WTC11 (cell line): ENCODE measurements around the gene NAALADL2. TPM values are rescaled to one million over a fixed set of nuclear protein-coding genes. Genes with fewer than 3 reads are reported as not detected.
A peak's percentile ranks its signal among the peaks of the same experiment; 100 is the strongest.

ENCODE experiments used
- ATAC-seq: fragments of 200-7000 bp; cut with Tn5 transposase; 2 replicates; pipeline ENCODE4 v1.10.0; 2021; ENCODE audit warnings: mild to moderate bottlenecking, moderate library complexity
- CTCF ChIA-PET: fragments of 300-600 bp; sonication (Branson Sonifier 250); formaldehyde crosslinking; loops from one replicate; lab custom pipeline; 2021; ENCODE audit warnings: antibody characterized with exemption; lab: Charles Lee
- POLR2A ChIA-PET: fragments of 350-600 bp; sonication (Branson Sonifier 250); formaldehyde crosslinking; loops from one replicate; lab custom pipeline; 2021; ENCODE audit warnings: antibody characterized with exemption; lab: Charles Lee
- DNase-seq: peaks from one replicate; pipeline ENCODE4 v3.0.0; 2021; ENCODE audit warnings: low spot score
- H3K27ac Mint-ChIP-seq: 2 replicates; pipeline ENCODE4 v1.8.0; 2021; ENCODE audit warnings: mixed read lengths
- H3K27me3 Mint-ChIP-seq: 2 replicates; pipeline ENCODE4 v1.8.0; 2021; ENCODE audit warnings: low read depth, mild to moderate bottlenecking, moderate library complexity, mixed read lengths
- H3K36me3 Mint-ChIP-seq: 2 replicates; pipeline ENCODE4 v1.8.0; 2021; ENCODE audit warnings: mixed read lengths
- H3K4me1 Mint-ChIP-seq: 2 replicates; pipeline ENCODE4 v1.8.0; 2022; ENCODE audit warnings: mixed read lengths
- H3K4me3 Mint-ChIP-seq: 2 replicates; pipeline ENCODE4 v1.8.0; 2021; ENCODE audit warnings: mild to moderate bottlenecking, moderate library complexity, mixed read lengths
- H3K9me3 Mint-ChIP-seq: 2 replicates; pipeline ENCODE4 v1.8.0; 2021; ENCODE audit warnings: mixed read lengths
- ATF1 ChIP-seq: sonication (generic); formaldehyde crosslinking; IDR thresholded peaks from 2 replicates; pipeline ENCODE4 v1.8.1; 2023; ENCODE audit warnings: mild to moderate bottlenecking, moderate library complexity, missing genetic modification reagents
- ATF3 ChIP-seq: sonication (generic); formaldehyde crosslinking; conservative IDR thresholded peaks from 2 replicates; pipeline ENCODE4 v1.8.1; 2022; ENCODE audit warnings: mild to moderate bottlenecking, missing genetic modification reagents
- CBFB ChIP-seq: sonication (generic); formaldehyde crosslinking; IDR thresholded peaks from 2 replicates; pipeline ENCODE4 v1.8.1; 2022; ENCODE audit warnings: mild to moderate bottlenecking, low read depth, missing genetic modification reagents
- EMX1 ChIP-seq: fragments of 250-450 bp; sonication (Bioruptor Pico); IDR thresholded peaks from 2 replicates; pipeline ENCODE4 v1.8.0; 2021; ENCODE audit warnings: mild to moderate bottlenecking
- FOXP1 ChIP-seq: sonication (generic); formaldehyde crosslinking; IDR thresholded peaks from 2 replicates; pipeline ENCODE4 v1.8.0; 2022; ENCODE audit warnings: missing genetic modification reagents, mild to moderate bottlenecking, moderate library complexity, borderline replicate concordance
- KAT7 ChIP-seq: sonication (generic); formaldehyde crosslinking; IDR thresholded peaks from 2 replicates; pipeline ENCODE4 v1.8.1; 2023; ENCODE audit warnings: missing genetic modification reagents, mild to moderate bottlenecking, borderline replicate concordance
- MAX ChIP-seq: sonication (generic); formaldehyde crosslinking; IDR thresholded peaks from 2 replicates; pipeline ENCODE4 v1.8.0; 2022; ENCODE audit warnings: mild to moderate bottlenecking, missing genetic modification reagents
- RELA ChIP-seq: sonication (generic); formaldehyde crosslinking; IDR thresholded peaks from 2 replicates; pipeline ENCODE4 v1.8.1; 2022; ENCODE audit warnings: missing genetic modification reagents, mild to moderate bottlenecking, borderline replicate concordance
- SP1 ChIP-seq: sonication (generic); formaldehyde crosslinking; conservative IDR thresholded peaks from 2 replicates; pipeline ENCODE4 v1.8.1; 2022; ENCODE audit warnings: missing genetic modification reagents
- TCF7 ChIP-seq: sonication (generic); formaldehyde crosslinking; IDR thresholded peaks from 2 replicates; pipeline ENCODE4 v1.8.0; 2022; ENCODE audit warnings: mild to moderate bottlenecking, low read depth, missing genetic modification reagents, moderate library complexity
- TEAD1 ChIP-seq: sonication (generic); formaldehyde crosslinking; IDR thresholded peaks from 2 replicates; pipeline ENCODE4 v1.8.0; 2022; ENCODE audit warnings: mild to moderate bottlenecking, missing genetic modification reagents
- ZNF219 ChIP-seq: sonication (generic); formaldehyde crosslinking; IDR thresholded peaks from 2 replicates; pipeline ENCODE4 v1.8.0; 2023; ENCODE audit warnings: missing genetic modification reagents, mild to moderate bottlenecking, borderline replicate concordance
- ZNF317 ChIP-seq: sonication (generic); formaldehyde crosslinking; IDR thresholded peaks from 2 replicates; pipeline ENCODE4 v1.8.1; 2023; ENCODE audit warnings: low read depth, mild to moderate bottlenecking, moderate library complexity, missing genetic modification reagents, borderline replicate concordance
- ZNF416 ChIP-seq: fragments of 250-450 bp; sonication (Bioruptor Pico); IDR thresholded peaks from 2 replicates; pipeline ENCODE4 v1.9.0; 2021; ENCODE audit warnings: mild to moderate bottlenecking, inconsistent platforms
- ZNF423 ChIP-seq: fragments of 250-450 bp; sonication (Bioruptor Pico); IDR thresholded peaks from 2 replicates; pipeline ENCODE4 v2.1.2; 2022; ENCODE audit warnings: mild to moderate bottlenecking, moderate library complexity
- total RNA-seq: library from RNA; stranded (reverse); gene quantifications from 3 replicates; pipeline ENCODE4 v1.2.3, GENCODE V29; 2021
- TF ChIP-seq, protein P1 (sequence below): sonication (generic); formaldehyde crosslinking; IDR thresholded peaks from 2 replicates; pipeline ENCODE4 v1.8.1; 2023; ENCODE audit warnings: mild to moderate bottlenecking, missing genetic modification reagents, moderate library complexity
- TF ChIP-seq, protein P2 (sequence below): sonication (generic); formaldehyde crosslinking; IDR thresholded peaks from 2 replicates; pipeline ENCODE4 v1.8.0; 2023; ENCODE audit warnings: missing genetic modification reagents
- TF ChIP-seq, protein P3 (sequence below): sonication (generic); formaldehyde crosslinking; IDR thresholded peaks from 2 replicates; pipeline ENCODE4 v1.8.1; 2022; ENCODE audit warnings: low read depth, mild to moderate bottlenecking, moderate library complexity, missing genetic modification reagents, borderline replicate concordance
- TF ChIP-seq, protein P4 (sequence below): fragments of 200-600 bp; IDR thresholded peaks from 2 replicates; pipeline ENCODE4 v1.8.0; 2022; ENCODE audit warnings: antibody characterized with exemption
- TF ChIP-seq, protein P5 (sequence below): sonication (generic); formaldehyde crosslinking; IDR thresholded peaks from 2 replicates; pipeline ENCODE4 v1.8.1; 2023; ENCODE audit warnings: mild to moderate bottlenecking, missing genetic modification reagents, moderate library complexity

Gene NAALADL2
- total RNA-seq, 1 experiment from 2014 or later: 1.2 TPM

DNA sequence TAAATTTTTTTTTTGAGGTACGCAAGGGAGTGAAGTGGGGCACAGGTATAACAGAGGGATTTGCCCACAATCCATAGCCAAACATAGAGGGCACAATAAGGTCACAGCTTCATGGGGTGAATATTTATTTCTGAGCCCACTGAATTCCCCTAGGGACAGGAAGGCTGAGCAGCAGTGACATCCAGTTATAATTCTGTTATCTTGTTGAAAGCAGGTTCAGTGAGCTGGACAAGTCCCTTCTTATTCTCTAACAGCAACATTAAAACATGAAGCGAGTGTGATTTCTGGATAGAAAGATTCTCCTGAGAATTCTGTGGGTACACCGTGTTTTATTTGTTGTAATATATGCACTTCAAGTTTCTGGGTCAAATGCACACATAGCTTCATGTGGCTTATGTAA is 538.2 kb downstream of the NAALADL2 start (continued):
- TF ChIP-seq, protein P1, sequence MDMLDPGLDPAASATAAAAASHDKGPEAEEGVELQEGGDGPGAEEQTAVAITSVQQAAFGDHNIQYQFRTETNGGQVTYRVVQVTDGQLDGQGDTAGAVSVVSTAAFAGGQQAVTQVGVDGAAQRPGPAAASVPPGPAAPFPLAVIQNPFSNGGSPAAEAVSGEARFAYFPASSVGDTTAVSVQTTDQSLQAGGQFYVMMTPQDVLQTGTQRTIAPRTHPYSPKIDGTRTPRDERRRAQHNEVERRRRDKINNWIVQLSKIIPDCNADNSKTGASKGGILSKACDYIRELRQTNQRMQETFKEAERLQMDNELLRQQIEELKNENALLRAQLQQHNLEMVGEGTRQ (CRISPR knock-in tag): no peak
- TF ChIP-seq ZNF219: no peak
- TF ChIP-seq MAX (CRISPR knock-in tag): no peak
- TF ChIP-seq, protein P2, sequence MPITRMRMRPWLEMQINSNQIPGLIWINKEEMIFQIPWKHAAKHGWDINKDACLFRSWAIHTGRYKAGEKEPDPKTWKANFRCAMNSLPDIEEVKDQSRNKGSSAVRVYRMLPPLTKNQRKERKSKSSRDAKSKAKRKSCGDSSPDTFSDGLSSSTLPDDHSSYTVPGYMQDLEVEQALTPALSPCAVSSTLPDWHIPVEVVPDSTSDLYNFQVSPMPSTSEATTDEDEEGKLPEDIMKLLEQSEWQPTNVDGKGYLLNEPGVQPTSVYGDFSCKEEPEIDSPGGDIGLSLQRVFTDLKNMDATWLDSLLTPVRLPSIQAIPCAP (CRISPR knock-in tag): no peak
- TF ChIP-seq, protein P3, sequence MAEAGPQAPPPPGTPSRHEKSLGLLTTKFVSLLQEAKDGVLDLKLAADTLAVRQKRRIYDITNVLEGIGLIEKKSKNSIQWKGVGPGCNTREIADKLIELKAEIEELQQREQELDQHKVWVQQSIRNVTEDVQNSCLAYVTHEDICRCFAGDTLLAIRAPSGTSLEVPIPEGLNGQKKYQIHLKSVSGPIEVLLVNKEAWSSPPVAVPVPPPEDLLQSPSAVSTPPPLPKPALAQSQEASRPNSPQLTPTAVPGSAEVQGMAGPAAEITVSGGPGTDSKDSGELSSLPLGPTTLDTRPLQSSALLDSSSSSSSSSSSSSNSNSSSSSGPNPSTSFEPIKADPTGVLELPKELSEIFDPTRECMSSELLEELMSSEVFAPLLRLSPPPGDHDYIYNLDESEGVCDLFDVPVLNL (CRISPR knock-in tag): no peak
- TF ChIP-seq, all 79 proteins: peak for 0

DNA sequence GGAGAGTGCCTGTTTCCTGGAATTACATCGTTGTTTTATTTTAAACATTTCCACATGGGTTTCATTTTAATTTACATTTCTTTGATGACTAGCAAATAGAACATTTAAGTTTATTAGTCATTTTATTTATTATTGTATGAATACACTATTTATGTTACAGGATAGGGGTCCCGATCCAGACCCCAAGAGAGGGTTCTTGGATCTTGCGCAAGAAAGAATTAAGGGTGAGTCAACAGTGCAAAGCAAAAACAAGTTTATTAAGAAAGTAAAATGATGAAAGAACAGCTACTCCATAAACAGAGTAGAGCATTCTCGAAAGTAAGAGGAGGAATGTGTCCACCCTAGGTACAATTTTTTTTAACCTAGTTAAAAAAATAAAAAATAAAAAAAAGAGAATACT is 539.5 kb downstream of the NAALADL2 start:
- DNase-seq: no peak
- peaks cover 7% of the 10 kb centered on the region; the same call in 1 of the 2 replicates for H3K36me3 Mint-ChIP-seq
- CTCF ChIA-PET: interaction anchor here (1.1 kb wide), 1 partner anchor 24 kb away, joined by 3 read pairs; no protein-coding TSS in a partner anchor

DNA sequence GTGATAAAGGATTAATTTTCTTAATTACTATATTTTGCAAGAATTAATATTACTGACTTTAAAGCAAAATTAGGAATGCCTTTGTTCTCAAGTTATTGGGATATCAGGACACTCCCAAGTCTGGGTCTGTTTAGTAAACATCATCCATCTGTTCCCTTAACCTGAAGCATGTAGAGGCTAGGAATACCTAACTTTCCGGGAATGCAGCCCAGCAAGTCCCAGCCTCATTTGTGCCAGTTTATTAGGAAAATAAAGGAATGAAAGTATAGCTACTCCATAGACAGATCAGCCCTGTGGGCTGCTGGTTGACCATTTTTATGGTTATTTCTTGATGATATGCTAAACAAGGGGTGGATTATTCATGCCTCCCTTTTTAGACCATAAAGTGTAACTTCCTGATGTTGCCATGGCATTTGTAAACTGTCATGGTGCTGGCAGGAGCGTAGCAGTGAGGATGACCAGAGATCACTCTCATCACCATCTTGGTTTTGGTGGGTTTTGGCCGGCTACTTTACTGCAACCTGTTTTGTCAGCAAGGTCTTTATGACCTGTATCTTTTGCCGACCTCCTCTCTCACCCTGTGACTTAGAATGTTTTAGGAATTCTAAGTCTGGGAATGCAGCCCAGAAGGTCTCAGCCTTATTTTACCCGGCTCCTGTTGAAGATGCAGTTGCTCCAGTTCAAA is 540.2 kb downstream of the NAALADL2 start:
- ChIA-PET CTCF (interaction anchor here (1.1 kb wide), 1 partner anchor 23 kb away, joined by 3 read pairs; no protein-coding TSS in a partner anchor), POLR2A (no interaction called here)
- Mint-ChIP-seq H3K36me3 (peaks cover 7% of the 10 kb centered on the region; the same call in 1 of the 2 replicates), H3K4me1 (peaks cover 30% of the 10 kb centered on the region), H3K27me3 (no peaks in the 10 kb centered on the region), H3K9me3 (peaks cover 8% of the 10 kb centered on the region)
- ATAC-seq: peak; percentile 41
- TF ChIP-seq, protein P4, sequence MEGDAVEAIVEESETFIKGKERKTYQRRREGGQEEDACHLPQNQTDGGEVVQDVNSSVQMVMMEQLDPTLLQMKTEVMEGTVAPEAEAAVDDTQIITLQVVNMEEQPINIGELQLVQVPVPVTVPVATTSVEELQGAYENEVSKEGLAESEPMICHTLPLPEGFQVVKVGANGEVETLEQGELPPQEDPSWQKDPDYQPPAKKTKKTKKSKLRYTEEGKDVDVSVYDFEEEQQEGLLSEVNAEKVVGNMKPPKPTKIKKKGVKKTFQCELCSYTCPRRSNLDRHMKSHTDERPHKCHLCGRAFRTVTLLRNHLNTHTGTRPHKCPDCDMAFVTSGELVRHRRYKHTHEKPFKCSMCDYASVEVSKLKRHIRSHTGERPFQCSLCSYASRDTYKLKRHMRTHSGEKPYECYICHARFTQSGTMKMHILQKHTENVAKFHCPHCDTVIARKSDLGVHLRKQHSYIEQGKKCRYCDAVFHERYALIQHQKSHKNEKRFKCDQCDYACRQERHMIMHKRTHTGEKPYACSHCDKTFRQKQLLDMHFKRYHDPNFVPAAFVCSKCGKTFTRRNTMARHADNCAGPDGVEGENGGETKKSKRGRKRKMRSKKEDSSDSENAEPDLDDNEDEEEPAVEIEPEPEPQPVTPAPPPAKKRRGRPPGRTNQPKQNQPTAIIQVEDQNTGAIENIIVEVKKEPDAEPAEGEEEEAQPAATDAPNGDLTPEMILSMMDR: no peak
- TF ChIP-seq ATF3 (CRISPR knock-in tag): no peak
- TF ChIP-seq, all 79 proteins: peak for 0
- no peak for DNase-seq
- Mint-ChIP-seq H3K4me3 (no peak overlapping the region), H3K27ac (peak overlapping the region; percentile 68)

More for the DNA sequence above, 539.5 kb downstream of the NAALADL2 start:
- Mint-ChIP-seq H3K27ac (no peak overlapping the region), H3K4me3 (no peak overlapping the region)
- TF ChIP-seq EMX1 (CRISPR knock-in tag): no peak
- no peak for TF ChIP-seq ZNF423 (CRISPR knock-in tag)
- no peak for TF ChIP-seq TEAD1 (CRISPR knock-in tag)
- no peak for TF ChIP-seq RELA (CRISPR knock-in tag)
- no peak for TF ChIP-seq ATF1 (CRISPR knock-in tag)
- TF ChIP-seq ZNF416: no peak
- TF ChIP-seq KAT7: no peak
- no peak for TF ChIP-seq TCF7 (CRISPR knock-in tag)
- no peak for TF ChIP-seq CBFB (CRISPR knock-in tag)
- TF ChIP-seq, protein P5, sequence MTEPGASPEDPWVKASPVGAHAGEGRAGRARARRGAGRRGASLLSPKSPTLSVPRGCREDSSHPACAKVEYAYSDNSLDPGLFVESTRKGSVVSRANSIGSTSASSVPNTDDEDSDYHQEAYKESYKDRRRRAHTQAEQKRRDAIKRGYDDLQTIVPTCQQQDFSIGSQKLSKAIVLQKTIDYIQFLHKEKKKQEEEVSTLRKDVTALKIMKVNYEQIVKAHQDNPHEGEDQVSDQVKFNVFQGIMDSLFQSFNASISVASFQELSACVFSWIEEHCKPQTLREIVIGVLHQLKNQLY: no peak
- no peak for TF ChIP-seq FOXP1 (CRISPR knock-in tag)
- no peak for TF ChIP-seq SP1 (CRISPR knock-in tag)
- no peak for TF ChIP-seq ZNF317 (CRISPR knock-in tag)
- TF ChIP-seq, all 79 proteins: peak for 0
- Mint-ChIP-seq H3K27me3 (no peaks in the 10 kb centered on the region), H3K9me3 (peaks cover 8% of the 10 kb centered on the region), H3K4me1 (peaks cover 30% of the 10 kb centered on the region)
- POLR2A ChIA-PET: no interaction called here
- no peak for ATAC-seq
